Non-pigmented ciliary epithelial cell (primary cell): ENCODE measurements around the gene WAC.
"Not testable (repeated sequence)": the region's sequence is repeated elsewhere in the genome, so short reads cannot be mapped to it uniquely, and the experiment has no call there.

ENCODE experiments used
- DNase-seq: peaks from one replicate; pipeline ENCODE4 v3.0.0-alpha.2; 2010; ENCODE audit warnings: low read depth

WAC gene

DNA sequence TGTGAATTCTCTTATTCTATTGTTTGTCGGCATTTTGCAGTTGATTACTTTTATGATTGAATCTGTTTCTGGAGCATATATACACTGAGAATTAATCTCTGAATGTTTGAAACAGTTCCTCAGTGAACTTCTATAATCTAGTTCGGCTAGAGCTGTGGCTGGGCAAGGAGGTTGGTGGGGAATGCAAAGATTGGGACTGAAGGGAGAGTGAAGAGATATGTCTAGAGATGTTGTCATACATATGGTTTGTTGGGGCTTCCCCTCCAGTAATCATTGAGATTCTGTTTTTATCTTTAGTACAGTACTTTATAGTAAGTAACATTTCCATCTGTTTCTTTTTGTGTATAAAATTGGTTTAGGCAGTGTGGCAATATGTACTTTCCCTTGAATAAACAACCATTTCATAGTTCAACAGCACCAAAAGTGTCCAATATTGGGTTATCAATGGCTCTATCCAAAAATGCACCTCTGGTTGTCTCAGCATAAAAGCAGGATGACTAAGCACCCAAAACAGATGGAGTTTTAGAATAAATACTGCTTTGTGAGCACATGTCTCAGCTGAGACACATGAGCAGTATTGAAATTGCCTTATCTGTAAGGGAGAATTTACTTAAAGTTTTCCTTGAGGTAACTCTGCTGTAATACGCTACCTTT, 36.7 kb downstream of the WAC start:
- DNase-seq = no peak

DNA sequence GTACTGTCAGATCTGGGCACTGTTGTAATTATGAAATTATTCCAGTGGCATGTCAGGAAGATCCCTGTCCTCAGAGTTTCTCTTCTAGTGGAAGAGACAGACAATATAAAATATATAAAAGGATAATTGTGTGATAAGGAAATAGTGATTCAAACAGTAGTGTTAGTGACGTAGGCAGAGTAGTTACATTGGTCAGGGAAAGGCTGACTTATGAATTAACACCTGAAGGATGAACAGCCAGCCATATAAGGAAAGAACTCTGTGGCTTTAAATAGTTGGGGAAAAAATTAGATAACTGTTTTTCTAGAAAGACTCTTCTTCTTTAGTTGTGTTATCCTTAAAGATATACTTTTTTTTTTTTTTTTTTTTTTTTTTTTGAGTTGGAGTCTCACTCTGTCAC, 37.7 kb downstream of the WAC start:
- no peak for DNase-seq

DNA sequence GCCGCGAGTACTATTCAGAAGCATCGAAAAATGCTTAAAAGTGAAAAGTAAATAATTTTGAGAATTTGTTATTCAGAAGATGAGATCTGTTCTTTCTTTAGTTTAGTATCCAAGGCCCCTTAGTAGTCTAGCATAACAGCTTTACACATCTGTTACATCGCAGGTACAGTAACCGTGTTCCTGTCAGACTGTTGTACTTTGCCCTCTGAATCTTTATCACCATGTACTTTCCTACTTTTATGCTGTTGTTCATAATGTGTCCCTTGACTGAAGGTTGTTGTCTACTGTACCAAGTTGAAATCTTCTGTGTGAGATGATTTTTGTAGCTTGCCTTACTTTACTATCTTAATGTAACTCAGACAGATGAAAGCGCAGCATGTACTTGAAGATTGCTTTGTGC, 38.3 kb downstream of the WAC start:
- DNase-seq = no peak

DNA sequence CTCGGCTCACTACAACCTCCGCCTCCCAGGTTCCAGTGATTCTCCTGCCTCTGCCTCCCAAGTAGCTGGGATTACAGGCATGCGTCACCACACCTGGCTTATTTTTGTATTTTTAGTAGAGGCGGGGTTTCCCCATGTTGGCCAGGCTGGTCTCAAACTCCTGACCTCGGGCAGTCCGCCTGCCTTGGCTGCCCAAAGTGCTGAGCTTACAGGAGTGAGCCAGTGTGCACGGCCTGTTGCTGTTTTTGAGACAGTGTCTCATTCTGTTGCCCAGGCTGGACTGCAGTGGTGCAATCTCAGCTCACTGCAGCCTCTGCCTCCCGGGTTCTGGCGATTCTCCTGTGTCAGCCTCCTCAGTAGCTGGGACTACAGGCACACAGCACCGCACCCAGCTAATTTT, 41.3 kb downstream of the WAC start:
- not testable (repeated sequence) for DNase-seq

DNA sequence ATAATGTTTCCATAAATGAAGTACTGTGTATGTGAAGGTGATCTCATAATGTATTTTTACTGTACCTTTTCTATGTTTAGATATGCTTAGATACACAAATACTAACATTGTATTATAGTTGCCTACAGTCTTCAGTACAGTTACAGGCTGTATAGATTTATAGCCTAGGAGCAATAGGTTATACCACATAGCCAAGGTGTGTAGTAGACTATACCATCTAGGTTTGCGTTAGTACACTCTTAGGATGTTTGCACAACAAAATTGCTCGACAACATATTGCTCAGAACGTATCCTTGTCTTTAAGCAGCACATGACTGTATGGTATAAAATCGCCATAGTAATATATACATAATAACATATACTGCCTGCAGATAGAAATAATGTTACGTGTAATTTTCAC, 42.9 kb downstream of the WAC start:
- no peak for DNase-seq

DNA sequence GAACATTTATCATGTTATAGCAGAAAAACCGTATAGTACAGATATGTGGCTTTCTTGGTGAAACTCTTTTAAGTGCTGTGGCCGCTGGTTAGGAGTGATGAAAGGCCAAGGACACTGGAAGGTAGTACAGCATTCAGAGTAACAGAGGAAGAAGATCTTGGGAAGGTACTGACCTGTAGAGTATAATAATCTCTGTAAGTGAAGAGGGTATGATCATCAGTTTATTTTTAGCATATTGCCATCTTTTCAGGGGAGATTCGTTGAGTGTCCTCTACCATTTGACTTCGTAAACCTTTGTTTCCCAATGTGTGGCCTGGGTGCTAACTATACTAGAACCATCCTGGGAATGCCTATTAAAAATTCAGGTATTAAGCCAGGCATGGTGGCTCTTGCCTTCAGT, 44.6 kb downstream of the WAC start:
- DNase-seq = no peak

DNA sequence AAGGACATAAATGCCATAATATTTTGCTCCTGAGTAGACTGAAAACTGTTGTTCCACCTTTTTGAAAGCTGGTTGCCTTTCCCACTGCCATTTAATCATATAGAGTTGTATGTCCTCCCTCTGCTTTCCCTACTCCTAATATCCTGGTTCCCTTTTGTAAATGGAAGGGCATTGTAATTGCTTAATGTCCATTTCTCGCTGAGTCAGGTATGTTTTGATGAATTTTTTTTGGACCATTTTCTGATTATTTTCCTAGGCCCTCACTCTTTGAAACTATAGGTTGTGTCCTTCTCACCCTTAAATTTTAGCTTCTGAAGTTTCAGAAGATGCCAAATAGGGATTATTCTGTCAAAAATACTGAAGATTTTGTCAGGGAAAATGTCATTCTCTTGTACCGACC, 45.5 kb downstream of the WAC start:
- no peak for DNase-seq

DNA sequence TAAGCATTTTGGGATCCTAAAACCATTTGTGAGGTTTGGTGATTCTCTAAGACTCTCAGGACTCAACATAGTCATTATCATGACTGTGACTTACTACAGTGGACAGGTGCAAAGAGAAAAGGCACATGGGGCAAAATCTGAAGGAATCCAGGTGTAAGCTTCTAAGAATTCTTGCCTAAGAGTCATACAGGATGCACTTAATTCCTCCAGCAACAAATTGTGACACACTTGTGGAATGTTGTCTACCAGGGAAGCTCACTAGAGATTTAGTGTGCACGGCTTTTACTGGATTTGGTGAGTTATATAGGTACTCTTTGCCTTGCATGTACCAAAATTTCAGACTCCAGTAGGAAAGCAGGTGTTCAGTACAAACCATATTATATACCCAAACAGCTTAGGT, 47.9 kb downstream of the WAC start:
- DNase-seq = no peak

DNA sequence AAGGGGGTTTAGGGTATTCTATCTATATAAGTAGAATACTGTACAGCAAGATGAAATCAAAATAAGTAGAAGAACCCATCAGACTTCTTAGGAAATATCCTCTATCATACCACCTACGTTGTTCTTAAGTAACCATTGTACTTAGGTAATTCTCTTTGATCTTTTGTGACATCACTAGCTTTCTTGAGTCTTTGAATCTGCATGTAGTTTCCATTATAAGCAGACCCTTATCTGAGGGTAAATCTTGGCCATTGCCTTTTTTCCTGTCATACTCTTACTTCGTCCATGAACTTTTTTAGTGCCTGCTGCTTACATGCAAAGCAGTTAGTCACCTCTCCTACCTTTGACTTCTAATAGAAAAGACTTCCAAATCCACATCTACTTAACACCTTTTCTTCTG, 49.0 kb downstream of the WAC start:
- no peak for DNase-seq

DNA sequence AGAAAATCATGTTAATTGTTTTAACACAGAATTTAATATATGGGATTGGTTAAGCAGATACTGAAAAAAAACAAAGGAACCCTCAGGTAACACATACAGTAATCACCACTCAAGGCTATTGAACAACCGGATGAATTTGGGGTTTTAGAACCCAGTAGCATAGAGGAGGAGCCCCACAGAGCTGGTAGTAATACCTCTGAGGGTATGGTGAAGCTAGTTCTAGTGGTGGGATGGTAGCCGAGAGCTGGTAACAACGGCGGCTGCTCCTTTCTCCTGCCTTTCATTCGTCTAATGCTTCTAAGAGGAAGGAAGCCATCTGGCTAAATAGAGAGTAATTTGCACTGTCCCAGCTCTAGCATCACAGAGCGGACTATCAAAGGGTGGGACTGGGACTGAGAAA, 52.2 kb downstream of the WAC start:
- DNase-seq = no peak

DNA sequence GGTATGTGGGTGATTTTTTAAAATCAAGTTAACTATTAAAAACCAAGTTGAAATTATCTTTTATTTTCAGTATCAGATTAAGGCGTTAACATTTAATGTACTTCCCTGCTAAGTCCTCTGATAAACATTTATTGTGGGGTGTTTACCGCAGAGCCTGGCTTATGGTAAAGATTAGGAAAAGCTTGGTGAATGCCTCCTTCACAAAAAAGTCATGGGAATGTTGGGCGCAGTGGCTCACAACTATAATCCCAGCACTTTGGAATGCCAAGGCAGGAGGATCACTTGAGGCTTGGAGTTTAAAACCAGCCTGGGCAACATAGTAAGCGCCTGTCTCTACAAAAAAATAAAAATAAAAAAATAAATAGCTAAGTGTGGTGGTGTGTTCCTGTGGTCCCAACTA, 53.3 kb downstream of the WAC start:
- DNase-seq = no peak

DNA sequence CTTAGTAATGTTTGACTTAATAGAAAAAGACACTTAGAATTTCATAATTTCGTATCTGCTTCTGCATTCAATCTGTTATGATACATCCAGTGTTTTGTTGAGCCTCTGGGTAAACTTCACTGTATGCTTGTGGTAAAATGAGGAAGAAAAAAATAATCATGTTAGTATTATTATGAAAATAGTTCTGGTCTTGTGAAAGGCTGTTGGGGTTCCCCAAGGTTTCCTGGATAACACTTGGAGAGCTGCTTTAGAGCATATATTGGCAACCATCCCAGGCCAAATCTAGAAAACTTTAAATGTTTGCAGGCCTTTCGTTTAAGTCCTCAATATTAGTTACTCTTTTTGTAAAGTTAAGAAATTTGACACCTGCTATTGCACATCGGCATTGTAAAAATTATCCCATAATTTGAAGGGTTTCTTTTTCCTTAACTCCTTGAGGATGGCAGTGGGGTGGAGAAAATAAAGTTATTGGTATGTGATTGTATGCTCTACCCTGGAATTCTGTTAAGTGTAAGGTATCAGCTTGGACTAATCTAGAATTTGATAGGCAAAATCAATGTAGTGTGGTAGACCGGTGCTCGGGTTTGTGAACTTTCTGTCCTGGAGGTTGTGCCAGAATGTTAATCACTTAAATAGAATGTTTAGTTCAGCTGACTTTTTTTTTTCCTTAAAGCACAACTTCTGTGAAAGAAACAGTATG, 54.5 kb downstream of the WAC start:
- no peak for DNase-seq

DNA sequence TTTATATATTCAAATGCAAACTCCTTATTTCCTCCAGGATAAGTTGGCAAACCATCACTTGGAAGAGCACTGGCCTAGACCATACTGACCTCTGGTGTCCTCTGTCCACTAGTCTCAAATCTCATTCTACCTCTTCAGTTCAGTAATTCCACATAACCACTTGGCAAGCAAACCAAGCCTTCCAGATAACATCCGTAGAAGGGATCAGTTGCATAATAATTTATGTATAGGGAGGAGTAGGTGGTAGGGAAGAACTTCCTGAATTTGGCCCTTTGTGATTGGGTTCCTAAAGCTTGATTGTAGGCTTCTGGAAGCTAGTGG, 55.0 kb downstream of the WAC start:
- no peak for DNase-seq

DNA sequence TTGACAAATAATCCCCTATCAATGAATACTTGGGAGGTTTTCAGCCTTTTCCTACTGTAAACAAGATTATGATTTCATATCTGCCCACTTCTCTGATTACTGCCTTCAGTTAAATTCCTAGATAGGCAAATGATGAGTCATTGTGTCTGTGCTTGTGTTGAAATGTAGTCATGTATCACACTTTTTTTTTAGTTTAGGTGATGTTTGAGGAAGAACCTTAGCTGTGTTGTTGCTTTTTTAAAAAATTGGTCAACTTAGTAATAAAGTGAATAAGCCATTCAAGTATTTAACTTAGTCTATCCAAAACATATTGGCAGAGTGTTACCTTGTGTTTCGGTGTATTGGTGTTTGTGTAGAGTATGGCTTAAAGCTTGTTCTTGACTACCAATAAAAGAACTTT, 60.0 kb downstream of the WAC start:
- DNase-seq = peak; percentile 60

DNA sequence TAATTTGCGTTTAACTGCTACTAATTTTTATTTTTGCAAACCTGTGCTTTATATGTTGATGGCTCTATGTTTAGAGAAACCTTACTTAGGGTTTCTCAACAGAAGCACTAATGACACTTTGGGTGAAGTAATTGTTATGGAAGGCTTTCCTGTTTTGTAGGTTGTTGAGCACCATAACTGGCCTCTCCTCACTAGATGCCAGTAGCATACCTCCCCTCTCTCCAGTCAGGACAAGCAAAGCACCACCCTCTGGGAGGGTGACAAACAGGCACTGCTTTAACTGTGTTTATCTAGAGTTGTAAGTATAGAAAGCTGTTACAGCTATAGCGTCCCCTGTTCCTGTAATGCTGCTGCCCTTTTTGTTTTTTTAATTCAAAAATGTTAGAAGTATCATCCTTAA, 60.9 kb downstream of the WAC start:
- DNase-seq = no peak

DNA sequence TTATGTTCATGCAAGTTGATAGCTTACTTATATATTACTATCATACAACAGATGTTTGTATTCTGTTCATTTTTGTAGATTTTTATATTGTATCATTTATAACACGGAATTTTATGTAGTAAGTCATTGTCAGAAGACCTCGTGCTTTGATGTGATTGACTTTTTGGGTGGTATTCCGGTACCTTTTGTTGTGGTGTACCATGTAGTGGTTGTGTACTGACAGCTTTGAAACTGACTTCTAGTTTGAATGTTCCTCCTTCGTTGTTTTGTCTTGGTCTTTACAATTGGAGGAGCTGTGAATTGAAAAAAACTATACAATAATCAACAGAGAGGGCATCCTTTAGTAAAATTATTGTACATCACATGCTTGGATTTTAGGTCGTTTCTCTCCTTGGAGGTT, 61.5 kb downstream of the WAC start:
- no peak for DNase-seq

DNA sequence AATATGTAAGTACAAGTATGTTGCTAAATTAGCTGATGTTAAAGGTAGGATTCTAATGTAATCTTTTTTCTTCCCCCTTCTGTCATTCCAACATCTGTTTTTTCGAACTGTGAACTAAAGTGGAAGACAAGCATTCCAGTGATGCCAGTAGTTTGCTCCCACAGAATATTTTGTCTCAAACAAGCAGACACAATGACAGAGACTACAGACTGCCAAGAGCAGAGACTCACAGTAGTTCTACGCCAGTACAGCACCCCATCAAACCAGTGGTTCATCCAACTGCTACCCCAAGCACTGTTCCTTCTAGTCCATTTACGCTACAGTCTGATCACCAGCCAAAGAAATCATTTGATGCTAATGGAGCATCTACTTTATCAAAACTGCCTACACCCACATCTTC, 62.7 kb downstream of the WAC start:
- no peak for DNase-seq

DNA sequence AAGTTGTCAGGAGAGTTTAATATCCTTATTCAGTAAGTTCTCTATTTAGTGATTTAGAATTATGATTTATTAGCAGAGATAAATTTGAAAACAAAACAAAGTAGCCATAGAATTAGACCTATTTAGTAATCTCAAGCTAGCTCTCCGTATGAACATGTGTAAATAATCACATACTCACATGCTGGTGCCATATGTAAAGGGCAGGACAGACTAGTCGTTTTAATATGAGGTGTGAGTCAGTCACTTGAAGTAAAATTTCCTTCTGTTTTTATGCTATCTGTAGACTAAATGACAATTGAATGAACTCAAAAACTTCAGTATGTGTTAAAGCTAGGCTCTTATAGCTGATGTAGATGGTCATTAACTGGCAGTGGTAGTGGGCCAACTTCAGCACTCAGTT, 67.1 kb downstream of the WAC start:
- DNase-seq = no peak

DNA sequence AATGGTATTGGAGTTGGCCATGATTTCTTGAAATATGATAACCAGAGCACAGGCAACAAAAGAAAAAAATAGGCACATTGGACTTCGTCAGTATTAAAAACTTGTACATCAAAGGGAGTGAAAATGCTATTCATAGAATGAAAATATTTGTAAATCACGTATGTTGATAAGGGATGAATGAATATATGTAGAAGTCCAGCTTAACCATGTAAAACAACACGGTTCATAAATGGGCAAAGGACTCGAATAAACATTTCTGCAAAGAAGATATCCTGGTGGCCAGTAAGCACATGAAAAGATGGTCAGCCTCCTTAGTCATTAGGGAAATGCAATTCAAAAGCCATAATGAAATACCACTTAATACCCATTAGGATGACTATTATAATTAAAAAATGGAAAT, 68.1 kb downstream of the WAC start:
- DNase-seq = no peak

DNA sequence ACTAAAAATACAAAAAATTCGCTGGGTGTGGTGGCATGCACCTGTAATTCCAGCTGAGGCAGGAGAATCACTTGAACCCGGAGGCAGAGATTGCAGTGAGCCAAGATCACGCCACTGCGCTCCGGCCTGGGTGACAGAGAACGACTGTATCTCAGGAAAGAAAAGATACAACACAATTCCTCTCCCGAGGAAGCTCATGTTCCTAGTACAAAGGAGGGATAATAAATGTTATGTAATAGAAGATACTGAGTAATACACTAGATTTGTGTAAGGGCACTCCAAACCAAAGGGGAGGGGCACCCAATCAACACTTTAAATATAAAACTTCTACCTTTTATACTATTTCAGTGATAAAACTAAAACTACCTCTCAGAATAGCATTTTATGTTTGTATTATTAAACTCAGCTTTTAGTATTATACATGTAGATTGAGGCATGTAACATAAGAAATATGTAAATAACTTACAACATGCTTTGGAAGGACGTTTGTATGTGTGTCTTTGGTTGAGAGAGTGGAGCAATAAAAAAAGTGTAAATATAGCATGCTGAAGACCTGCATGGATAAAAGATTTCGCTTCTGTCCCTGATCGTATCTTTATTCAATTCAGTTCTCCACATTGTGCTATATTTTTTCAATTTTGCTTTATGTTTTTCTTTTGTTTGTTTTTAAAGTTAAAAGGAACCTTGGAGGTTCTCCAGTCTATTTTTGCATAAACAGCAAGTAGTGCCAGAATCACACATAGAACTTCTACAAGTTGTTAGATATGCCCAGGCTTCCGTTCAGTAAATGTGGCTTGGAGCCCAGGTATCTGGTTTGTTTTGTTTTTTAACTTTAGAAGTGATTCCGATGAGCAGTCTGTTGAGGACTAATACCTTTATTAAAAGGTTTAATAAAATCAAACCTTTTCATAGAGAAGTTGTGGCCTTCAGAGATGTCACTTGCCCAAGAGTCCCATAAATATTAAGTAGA, 71.9 kb downstream of the WAC start:
- no peak for DNase-seq

DNA sequence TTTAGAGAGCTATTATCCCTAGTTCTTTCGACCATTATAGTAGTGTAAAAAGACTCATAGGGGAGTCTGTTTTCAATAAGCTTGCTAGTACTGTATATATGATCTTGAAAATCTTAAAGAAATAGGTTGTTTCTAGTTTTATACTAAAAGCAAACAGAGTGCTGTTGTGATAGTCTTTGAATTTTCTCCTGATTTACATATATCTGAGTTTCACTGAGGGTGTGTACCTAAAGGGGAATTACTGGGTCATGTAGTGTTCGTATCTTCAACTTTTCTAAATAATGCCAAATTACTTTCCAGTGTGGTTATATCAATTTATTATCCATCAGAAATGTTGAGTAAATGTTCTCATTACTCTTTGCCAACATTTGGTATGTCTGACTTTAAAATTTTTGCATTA, 73.7 kb downstream of the WAC start:
- DNase-seq = no peak

DNA sequence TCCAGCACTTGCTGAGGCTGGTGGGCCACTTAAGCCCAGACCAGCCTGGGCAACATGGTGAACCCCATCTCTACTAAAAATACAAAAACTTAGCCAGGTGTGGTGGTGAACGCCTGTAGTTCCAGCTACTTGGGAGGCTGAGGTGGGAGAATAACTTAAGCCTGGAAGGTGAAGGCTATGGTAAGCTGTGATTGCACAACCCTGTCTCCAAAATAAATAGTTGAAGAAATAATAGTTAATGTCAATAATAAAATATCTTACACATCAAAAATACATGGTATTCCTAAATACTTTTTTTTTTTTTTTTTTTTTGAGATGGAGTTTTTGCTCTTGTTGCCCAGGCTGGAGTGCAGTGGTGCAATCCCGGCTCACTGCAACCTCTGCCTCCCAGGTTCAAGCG, 76.7 kb downstream of the WAC start:
- not testable (repeated sequence) for DNase-seq

DNA sequence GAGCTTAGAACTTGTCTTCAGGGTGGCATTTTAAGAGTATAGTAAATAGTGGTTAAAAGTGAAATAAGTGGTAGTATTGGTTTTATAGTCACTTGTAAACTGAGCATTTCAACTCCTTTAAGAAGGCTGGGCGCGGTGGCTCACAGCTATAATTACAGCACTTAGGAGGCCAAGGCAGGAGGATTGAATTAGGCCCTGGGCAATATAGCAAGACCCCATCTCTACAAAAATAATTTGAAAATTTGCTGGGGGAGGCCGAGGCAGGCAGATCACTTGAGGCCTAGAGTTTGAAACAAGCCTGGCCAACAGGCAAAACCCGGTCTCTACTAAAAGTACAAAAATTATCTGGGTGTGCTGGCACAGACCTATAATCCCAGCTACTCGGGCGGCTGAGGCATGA, 80.0 kb downstream of the WAC start:
- no peak for DNase-seq
